CD4-positive, alpha-beta T cell treated with Interferon gamma for 1 hour (primary cell): ENCODE measurements around the gene KAZALD1.

Experiments
- DNase-seq: peaks from one replicate; pipeline ENCODE4 v3.0.0-alpha.2; 2020

Gene KAZALD1

GRCh38 chr10:101070098-101070497 is 8.3 kb downstream of the KAZALD1 start:
- no peak for DNase-seq

GRCh38 chr10:101071267-101071884 is 9.6 kb downstream of the KAZALD1 start:
- peak; percentile 79 for DNase-seq

- DNase-seq: no peak
Measured at GRCh38 chr10:101071885-101072433, 10.2 kb downstream of the KAZALD1 start.

- no peak for DNase-seq
Measured at GRCh38 chr10:101072923-101073322, 11.1 kb downstream of the KAZALD1 start.

DNA sequence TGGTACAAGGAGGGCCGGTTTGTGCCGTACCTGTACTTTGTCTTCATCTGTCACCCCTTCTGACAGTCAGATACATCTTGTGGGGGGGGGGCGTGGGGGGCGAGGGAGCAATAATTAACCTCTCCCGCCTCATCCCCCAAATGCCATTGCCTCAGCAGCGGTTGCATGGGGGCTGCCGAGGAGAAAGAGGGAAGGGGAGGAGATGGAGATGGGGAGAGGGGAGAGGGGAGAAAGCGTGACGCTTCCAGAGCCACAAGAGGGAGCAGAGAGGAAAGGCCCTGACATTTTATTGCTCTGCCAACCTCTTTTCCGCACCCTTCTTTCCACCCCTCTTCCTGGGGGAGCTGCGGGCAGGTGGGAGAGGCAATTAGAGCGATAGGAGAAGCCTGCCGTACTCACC is 11.8 kb downstream of the KAZALD1 start:
- DNase-seq: no peak

- no peak for DNase-seq
Measured at GRCh38 chr10:101075775-101076174, 14.0 kb downstream of the KAZALD1 start.

DNA sequence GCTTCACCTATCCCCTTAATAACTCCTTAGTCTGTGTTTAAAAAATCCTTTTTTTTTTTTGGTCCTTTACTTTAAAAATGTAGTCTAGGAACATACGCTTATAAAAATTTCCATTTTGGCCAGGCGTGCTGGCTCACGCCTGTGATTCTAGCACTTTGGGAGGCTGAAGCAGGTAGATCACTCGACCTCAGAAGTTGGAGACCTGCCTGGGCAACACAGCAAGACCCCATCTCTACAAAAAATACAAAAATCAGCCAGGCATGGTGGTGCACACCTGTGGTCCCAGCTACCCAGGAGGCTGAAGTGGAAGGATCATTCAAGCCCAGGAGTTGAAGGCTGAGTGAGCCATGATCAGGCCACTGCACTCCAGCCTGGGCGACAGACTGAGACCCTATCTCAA is 14.8 kb downstream of the KAZALD1 start:
- DNase-seq: no peak

GRCh38 chr10:101079874-101080273 is 18.1 kb downstream of the KAZALD1 start:
- no peak for DNase-seq

GRCh38 chr10:101080933-101081931 is 19.4 kb downstream of the KAZALD1 start:
- DNase-seq: no peak

DNA sequence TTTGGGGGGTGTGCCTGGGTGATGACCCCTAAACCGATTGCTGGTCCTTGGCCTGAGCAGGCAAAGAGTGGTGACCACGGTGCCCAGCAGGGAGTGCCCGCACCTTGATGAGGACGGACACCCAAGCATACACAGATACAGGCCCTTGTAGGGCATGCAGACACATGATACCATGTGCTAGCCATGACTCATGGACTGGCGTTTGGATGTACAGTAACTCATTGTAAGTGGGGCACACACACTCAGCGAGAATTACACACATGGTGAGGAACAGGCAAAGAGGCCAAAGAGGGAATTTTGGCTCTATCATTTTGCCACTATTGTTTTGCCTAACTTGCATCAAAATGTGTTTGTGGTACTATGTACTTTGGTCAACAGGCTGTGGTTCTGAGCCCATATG is 24.1 kb downstream of the KAZALD1 start:
- DNase-seq: no peak

GRCh38 chr10:101087376-101087775 is 25.6 kb downstream of the KAZALD1 start:
- no peak for DNase-seq

- DNase-seq: no peak
Measured at GRCh38 chr10:101087965-101088364, 26.2 kb downstream of the KAZALD1 start.

DNA sequence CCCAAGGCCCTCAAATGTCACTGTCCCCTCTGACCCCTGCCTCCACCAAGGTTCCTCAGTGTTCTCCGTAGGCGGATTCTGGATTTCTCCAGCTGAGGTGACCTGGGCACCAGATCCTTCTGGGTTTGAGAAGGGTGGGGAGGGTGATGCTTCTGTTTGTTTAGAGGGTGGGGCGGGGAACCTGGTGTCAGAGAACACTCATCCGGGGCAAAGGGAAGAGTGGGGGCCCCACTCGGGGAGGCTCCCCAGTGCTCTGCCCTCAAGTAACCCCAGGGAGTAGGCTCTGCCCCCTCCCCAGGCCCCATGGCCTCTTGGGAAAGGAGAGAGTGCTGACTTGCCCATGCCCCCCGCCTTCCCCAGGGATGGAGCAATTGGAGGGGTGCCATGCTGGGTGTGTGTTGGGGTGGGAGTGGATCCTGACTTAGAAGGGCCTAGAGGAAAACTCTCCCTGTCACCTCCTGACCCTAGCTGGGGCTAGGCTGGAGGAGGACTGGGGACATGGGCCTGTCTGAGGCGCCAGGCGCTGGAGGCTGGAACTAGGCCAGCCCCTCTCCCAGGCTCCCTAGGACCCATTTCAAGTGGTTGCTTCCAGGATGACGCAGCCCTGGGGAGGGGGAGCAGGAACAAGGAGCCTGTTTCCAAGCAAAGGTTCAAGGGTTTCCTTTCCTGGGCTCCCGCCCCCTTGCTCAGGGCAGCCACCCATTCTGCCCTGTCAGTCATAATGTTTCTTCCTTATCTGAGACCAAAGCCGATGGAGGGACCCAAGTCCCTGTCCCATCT is 27.9 kb downstream of the KAZALD1 start:
- no peak for DNase-seq

DNA sequence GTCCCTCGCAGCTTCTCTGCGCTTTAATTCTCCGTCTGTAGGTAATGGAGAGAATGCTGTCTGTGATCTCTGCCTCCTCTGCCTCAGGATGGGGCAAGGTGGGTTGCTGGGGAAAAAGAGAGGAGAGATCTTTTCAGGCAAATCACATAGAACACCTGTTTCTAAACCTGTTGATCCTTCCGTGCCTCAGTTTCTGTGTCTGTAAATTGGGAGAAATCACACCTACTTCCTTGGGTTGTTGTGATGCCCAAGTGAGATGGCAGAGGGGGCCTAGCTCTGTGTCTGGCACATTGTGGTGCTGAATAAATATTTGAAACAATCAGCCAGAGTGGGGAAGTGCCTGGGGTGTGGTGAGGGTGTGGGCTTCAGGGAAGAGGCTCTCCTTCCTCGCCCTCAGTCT is 28.8 kb downstream of the KAZALD1 start:
- no peak for DNase-seq

DNA sequence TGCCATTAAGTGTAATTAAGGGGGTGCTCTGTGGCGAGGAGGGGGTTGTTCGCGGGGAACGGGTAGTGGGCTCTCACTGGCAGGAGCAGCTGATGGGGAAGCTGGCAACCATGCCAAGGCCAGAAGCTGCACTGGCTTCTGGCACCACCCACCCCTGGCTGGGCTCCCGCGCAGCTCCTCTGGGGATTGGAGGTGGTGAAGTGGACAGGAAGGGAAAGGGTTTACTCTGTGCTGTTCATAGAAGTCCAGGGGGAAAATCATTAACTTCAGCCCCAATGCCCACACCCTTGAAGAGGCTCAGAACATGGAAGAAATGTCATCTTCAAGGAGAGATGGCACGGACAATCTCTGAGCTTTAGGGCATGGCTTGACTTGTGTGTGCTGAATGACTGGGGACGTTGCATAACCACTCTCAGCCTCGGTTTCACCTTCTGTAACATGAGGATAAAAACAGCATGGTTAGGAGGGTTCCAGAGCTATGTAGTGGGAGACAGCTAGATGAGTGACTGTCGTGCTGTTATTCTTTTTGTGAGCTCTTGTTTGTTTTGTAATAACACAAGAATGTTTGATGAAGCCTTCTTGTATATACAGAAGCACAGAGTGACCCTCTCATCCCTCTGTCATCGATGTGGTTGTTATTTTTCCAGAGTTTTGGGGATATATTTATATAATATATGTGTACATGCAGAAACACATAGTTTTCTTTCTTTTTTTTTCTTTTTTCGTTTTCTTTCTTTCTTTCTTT is 29.9 kb downstream of the KAZALD1 start:
- no peak for DNase-seq

DNA sequence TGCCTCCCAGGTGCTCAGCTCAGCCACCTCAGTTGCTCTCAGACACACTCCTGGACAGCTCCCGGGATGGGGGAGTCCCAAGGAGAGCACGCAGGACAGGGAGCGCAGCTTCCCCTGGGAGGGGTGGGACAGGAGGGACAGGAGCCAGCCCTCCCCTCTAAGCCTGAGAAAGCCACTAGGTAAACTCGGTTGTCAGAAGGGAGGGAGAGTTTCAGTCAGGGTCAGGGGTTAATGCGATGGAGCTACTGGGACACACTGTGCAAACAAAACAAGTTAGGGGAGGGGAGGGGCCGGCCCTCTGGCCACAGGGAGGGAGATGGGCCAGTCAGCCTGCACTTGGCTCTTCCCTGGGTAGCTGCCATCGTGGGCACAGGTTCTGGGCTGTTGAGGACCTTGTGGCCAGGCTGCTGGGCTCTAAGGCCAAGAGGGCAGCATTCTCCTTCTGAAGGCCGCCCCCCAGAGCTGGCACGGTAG is 31.1 kb downstream of the KAZALD1 start:
- DNase-seq: no peak

DNA sequence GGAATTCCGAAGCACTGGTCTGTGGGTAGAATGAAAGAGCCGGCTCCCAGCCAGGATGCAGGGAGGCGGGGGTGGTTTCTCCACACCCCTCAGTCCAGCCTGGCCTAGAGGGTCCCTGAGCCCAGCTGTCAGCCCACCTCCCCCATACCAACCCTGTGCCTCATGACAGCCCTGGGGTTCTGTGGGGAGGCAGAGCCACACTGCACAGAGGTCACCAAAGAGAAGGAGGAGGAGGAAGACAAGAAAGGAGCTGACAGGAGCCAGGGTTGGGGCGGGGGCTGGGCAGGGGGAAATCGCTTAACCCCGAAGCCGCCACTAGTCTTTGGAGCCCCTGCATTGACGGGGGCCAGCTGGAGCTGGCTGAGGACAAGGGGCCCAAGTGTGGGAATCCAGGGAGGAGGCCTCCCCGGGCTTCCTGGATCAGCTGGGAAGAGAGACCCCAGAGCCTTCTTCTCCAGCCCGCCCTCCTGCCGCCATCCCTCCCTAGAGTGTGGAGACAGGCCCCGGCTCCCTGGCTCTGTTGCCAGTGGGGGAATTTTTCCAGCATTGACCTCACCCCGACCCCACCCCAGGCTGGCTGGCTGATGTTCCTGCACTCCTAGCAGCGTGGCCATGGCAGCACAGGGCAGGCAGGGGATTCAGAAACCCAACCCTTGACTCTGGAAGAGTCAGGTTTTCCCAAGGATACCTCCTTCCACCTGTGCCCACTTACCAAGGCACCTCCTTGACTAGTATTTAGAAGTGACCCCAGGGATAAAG is 32.5 kb downstream of the KAZALD1 start:
- DNase-seq: no peak

- no peak for DNase-seq
Measured at GRCh38 chr10:101095004-101095403, 33.2 kb downstream of the KAZALD1 start.

GRCh38 chr10:101095550-101096213 is 33.9 kb downstream of the KAZALD1 start:
- DNase-seq: peak; percentile 58

- DNase-seq: no peak
Measured at GRCh38 chr10:101096378-101096777, 34.6 kb downstream of the KAZALD1 start.

DNA sequence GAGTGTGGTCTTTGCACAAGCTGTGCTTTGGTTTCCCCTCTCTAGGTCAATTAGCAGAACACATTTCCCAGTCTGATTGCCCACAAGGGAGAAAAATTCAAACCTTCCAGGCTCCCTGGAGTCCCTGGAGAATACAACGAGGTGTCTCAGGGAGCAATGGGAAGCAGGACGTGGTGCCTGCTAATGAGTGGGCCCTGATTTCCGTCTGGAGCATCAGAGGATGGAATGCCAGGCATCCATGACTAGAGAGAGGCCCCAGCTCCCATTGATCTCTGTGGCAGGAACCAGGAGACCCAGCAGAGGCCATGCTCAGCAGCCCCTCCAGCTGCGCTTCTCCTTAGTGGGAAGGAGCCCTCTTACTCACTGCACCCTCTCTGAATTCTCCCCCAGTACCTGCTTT is 36.1 kb downstream of the KAZALD1 start:
- DNase-seq: no peak
